GM12878 (cell line): ENCODE results near the gene TSPAN7. TPM values are rescaled to one million over a fixed set of nuclear protein-coding genes. Genes with fewer than 3 reads are reported as not detected.

Experiments used
- ATAC-seq: fragments of 200-7000 bp; cut with Tn5 transposase; 3 replicates; pipeline ENCODE4 v1.9.1; 2020; ENCODE audit warnings: mild to moderate bottlenecking, moderate library complexity
- BruUV-seq: library from RNA; stranded (reverse); fragments of 400-500 nt; replicated peaks from 2 replicates; lab custom pipeline; 2021; lab: Mats Ljungman, UMichigan
- CTCF ChIA-PET: fragments of 300-600 bp; sonication (Branson Sonifier 250); formaldehyde crosslinking; extraction: SDS; loops from one replicate; lab custom pipeline; 2021; ENCODE audit warnings: inconsistent platforms; lab: Yijun Ruan, JAX
- POLR2A ChIA-PET: fragments of 350-600 bp; formaldehyde crosslinking; extraction: SDS; loops from one replicate; lab custom pipeline; 2021; ENCODE audit warnings: inconsistent platforms; lab: Charles Lee
- RAD21 ChIA-PET: fragments of 300-600 bp; sonication (Branson Sonifier 250); formaldehyde crosslinking; loops from one replicate; lab custom pipeline; 2023; ENCODE audit warnings: antibody characterized with exemption; ENCODE audit not compliant: unreplicated experiment; lab: Charles Lee
- SMC1A ChIA-PET: fragments of 300-600 bp; sonication (Branson Sonifier 250); formaldehyde crosslinking; loops from one replicate; lab custom pipeline; 2023; ENCODE audit not compliant: unreplicated experiment, uncharacterized antibody; lab: Charles Lee
- DNase-seq: peaks from one replicate; pipeline ENCODE4 v3.0.0-alpha.2; 2011; ENCODE audit warnings: low read depth, low spot score
- FAIRE-seq: peaks from 3 replicates; lab custom pipeline; 2011; peaks lifted over from hg19 to GRCh38; lab: Jason Lieb, UNC
- H2AFZ ChIP-seq: 2 replicates; pipeline ENCODE4 v1.6.0; 2011; ENCODE audit warnings: low read depth, low read length, control low read depth; ENCODE audit not compliant: control insufficient read depth
- H3K27ac ChIP-seq: 2 replicates; pipeline ENCODE4 v1.5.1; 2011; ENCODE audit warnings: control low read depth; ENCODE audit not compliant: control insufficient read depth, insufficient read depth
- H3K27me3 ChIP-seq, 2 experiments: replicated peaks in 1 of 2; 2 replicates each; pipeline versions ENCODE4 v1.6.0 to v1.6.1; 2011; ENCODE audit warnings: low read length in 1 of 2; ENCODE audit not compliant: control insufficient read depth in 2 of 2, insufficient read depth in 2 of 2
- H3K36me3 ChIP-seq, 2 experiments: 2 replicates each; pipeline ENCODE4 v1.5.1; 2011; ENCODE audit warnings: low read length in 1 of 2; ENCODE audit not compliant: control insufficient read depth in 2 of 2, insufficient read depth in 2 of 2
- H3K4me1 ChIP-seq: 2 replicates; pipeline ENCODE4 v1.6.1; 2011; ENCODE audit warnings: mild to moderate bottlenecking, low read length, moderate library complexity, mixed read lengths; ENCODE audit not compliant: control insufficient read depth, insufficient read depth
- H3K4me2 ChIP-seq: 2 replicates; pipeline ENCODE4 v1.6.0; 2011; ENCODE audit warnings: control low read depth; ENCODE audit not compliant: control insufficient read depth, insufficient read depth
- H3K4me3 ChIP-seq: fragments of 200-600 bp; sonication (generic); 2 replicates; pipeline ENCODE4 v1.5.1; 2016
- H3K79me2 ChIP-seq: 2 replicates; pipeline ENCODE4 v1.6.0; 2011; ENCODE audit warnings: low read length; ENCODE audit not compliant: control insufficient read depth, insufficient read depth
- H3K9ac ChIP-seq: 2 replicates; pipeline ENCODE4 v1.8.0; 2011; ENCODE audit warnings: low read length, control low read depth, mixed read lengths; ENCODE audit not compliant: control insufficient read depth, insufficient read depth
- H3K9me3 ChIP-seq: replicated peaks from 3 replicates; pipeline ENCODE4 v1.5.1; 2011; ENCODE audit warnings: mild to moderate bottlenecking, low read length; ENCODE audit not compliant: control insufficient read depth, insufficient read depth
- H4K20me1 ChIP-seq: 2 replicates; pipeline ENCODE4 v1.6.0; 2011; ENCODE audit not compliant: control insufficient read depth, insufficient read depth
- BHLHE40 ChIP-seq, 2 experiments: fragments of 450-650 bp in 1 of 2; IDR thresholded peaks; 2 replicates each; pipeline ENCODE4 v1.6.1; 2011 to 2017; ENCODE audit warnings: low read depth in 2 of 2, borderline replicate concordance in 1 of 2, improper control_type of control experiment in 1 of 2, low read length in 1 of 2, mild to moderate bottlenecking in 1 of 2
- SPI1 ChIP-seq: IDR thresholded peaks from 2 replicates; pipeline ENCODE4 v1.6.1; 2011; ENCODE audit warnings: low read depth, mild to moderate bottlenecking, low read length, moderate library complexity, borderline replicate concordance; ENCODE audit not compliant: insufficient read depth
- ZNF622 ChIP-seq: fragments of 450-650 bp; IDR thresholded peaks from 2 replicates; pipeline ENCODE4 v1.6.1; 2017; ENCODE audit warnings: mild to moderate bottlenecking, inconsistent platforms
- WGBS: methylation state at CpG from one replicate; pipeline ENCODE4 v1.1.6; 2016; ENCODE audit warnings: low lambda C conversion rate; ENCODE audit not compliant: insufficient replicate concordance, insufficient coverage; ENCODE audit errors: missing lambda C conversion rate; 5-methylcytosine and 5-hydroxymethylcytosine counted together
- in situ Hi-C: fragments of 300-500 bp; cut with MboI; formaldehyde crosslinking; loops from 9 replicates; pipeline ENCODE4 v1.14.3; 2018; ENCODE audit warnings: mixed read lengths
- intact Hi-C: fragments of 100-400 bp; cut with micrococcal nuclease; formaldehyde crosslinking; loops from one replicate; pipeline ENCODE4 v1.14.2; 2022; ENCODE audit not compliant: unreplicated experiment
- polyA plus RNA-seq, 11 experiments: library from polyadenylated mRNA; depleted of rRNA in 4 of 11; unstranded in 6 of 11; stranded (reverse) in 5 of 11; fragments of >200 nt; fragmentation: Nextera tagmentation in 4 of 11; fragmentation: Illumina TruSeq in 1 of 11; extraction: Ambion mirVana in 4 of 11; extraction: Trizol in 1 of 11; gene quantifications; 1 replicate in 1 of 11; 2 replicates in 10 of 11; pipeline versions ENCODE4 v1.2.1 to v1.2.3, GENCODE V29; 2011 to 2016; ENCODE audit warnings: inconsistent platforms in 2 of 11, missing spikeins in 2 of 11, low read depth in 1 of 11
- total RNA-seq, 4 experiments: library from RNA; depleted of rRNA in 3 of 4; stranded (reverse); fragments of >200 nt in 3 of 4; fragmentation: Illumina TruSeq in 1 of 4; extraction: Trizol in 1 of 4; gene quantifications; 2 replicates each; pipeline versions ENCODE4 v1.2.1 to v1.2.3, GENCODE V29; 2013 to 2021
- TF ChIP-seq, protein P1 (sequence below): fragments of 450-650 bp; IDR thresholded peaks from 2 replicates; pipeline ENCODE4 v1.6.1; 2018; ENCODE audit warnings: borderline replicate concordance, mild to moderate bottlenecking; ENCODE audit not compliant: partially characterized antibody
- TF ChIP-seq, protein P2 (sequence below): fragments of 450-650 bp; IDR thresholded peaks from 2 replicates; pipeline ENCODE4 v1.6.1; 2017; ENCODE audit warnings: low read depth, mild to moderate bottlenecking, moderate library complexity

Gene TSPAN7
- total and polyA plus RNA-seq, 10 of the 15 experiments (the other 5 are each of a cell fraction or from before 2014, with no cell fraction given) = 0.04 to 0.77 (median 0.14) TPM; not detected in 4

DNA sequence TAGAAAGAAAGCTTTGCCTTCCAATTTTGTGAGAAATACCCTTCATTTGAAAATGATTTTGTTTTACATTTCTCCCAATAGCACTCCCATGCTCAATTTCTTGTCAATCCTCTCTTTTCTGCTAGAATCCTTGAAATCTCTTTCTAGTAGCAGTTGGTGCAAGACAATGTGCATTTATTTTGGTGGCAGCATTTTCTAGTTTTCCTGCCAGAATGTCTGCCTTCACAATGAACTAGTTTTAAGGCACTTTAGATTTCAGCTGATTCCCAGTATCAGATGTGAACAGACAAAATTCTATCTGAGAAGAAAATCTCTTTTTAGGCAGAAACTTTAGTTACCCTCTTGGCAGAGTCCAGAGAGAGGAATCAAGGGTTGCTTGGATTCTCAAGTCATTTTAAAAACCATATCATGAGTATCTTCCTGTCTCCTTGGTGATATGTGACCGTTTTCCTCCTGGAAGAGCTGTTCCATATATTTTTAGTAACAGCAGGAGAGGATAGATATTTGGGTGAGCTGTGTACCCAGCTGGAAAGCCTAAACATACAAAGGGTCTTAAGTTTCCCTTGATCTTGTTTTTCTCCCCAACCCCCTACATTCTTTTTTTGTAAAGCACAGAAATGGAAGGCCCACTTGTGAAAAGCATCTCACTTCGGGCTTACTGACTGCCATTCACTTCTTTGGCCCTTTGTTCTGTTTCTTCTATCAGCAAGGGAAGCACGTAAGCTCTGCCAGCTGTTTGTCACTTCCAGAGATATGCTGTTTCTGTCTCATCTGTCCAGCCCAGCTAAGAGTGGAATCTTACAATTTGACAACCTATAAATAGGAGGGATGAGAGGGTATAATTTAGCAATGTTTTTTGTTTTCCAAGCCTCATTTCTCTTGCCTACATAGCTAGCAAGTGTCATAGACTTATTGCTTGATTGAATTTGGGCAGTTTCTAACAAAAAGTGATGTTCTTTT is 38.7 kb downstream of the TSPAN7 start:
- ChIA-PET SMC1A (no interaction called here), CTCF (interaction anchor here (1.0 to 1.4 kb wide), 2 partner anchors 13 to 129 kb away, joined by 3 read pairs; no protein-coding TSS in a partner anchor), POLR2A (no interaction called here), RAD21 (no interaction called here)
- H3K4me1 ChIP-seq = no peaks in the 10 kb centered on the region
- H3K9ac ChIP-seq = no peak overlapping the region
- no peak overlapping the region for H3K4me3 ChIP-seq
- no peak overlapping the region for H3K27ac ChIP-seq
- FAIRE-seq = no peak
- H4K20me1 ChIP-seq = no peaks in the 10 kb centered on the region
- 0% methylated on average over 3 of the region's 3 CpGs for WGBS
- no peaks in the 10 kb centered on the region; a peak in 1 of 4 replicates for H3K27me3 ChIP-seq
- no TSS peak for BruUV-seq
- intact Hi-C loops (no loop called here), in situ Hi-C loops (no loop called here)
- no peak overlapping the region for H2AFZ ChIP-seq
- TF ChIP-seq SPI1 = no peak
- TF ChIP-seq, protein P1, sequence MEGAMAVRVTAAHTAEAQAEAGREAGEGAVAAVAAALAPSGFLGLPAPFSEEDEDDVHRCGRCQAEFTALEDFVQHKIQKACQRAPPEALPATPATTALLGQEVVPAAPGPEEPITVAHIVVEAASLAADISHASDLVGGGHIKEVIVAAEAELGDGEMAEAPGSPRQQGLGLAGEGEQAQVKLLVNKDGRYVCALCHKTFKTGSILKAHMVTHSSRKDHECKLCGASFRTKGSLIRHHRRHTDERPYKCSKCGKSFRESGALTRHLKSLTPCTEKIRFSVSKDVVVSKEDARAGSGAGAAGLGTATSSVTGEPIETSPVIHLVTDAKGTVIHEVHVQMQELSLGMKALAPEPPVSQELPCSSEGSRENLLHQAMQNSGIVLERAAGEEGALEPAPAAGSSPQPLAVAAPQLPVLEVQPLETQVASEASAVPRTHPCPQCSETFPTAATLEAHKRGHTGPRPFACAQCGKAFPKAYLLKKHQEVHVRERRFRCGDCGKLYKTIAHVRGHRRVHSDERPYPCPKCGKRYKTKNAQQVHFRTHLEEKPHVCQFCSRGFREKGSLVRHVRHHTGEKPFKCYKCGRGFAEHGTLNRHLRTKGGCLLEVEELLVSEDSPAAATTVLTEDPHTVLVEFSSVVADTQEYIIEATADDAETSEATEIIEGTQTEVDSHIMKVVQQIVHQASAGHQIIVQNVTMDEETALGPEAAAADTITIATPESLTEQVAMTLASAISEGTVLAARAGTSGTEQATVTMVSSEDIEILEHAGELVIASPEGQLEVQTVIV = no peak
- TF ChIP-seq, protein P2, sequence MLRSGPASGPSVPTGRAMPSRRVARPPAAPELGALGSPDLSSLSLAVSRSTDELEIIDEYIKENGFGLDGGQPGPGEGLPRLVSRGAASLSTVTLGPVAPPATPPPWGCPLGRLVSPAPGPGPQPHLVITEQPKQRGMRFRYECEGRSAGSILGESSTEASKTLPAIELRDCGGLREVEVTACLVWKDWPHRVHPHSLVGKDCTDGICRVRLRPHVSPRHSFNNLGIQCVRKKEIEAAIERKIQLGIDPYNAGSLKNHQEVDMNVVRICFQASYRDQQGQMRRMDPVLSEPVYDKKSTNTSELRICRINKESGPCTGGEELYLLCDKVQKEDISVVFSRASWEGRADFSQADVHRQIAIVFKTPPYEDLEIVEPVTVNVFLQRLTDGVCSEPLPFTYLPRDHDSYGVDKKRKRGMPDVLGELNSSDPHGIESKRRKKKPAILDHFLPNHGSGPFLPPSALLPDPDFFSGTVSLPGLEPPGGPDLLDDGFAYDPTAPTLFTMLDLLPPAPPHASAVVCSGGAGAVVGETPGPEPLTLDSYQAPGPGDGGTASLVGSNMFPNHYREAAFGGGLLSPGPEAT = no peak
- TF ChIP-seq BHLHE40 (IDR thresholded peaks at IDR 0.05; ENCODE audit: borderline replicate concordance in 1 of 2, low read depth in 2 of 2, low read length in 1 of 2) = no peak
- no peak for TF ChIP-seq ZNF622
- no peaks in the 10 kb centered on the region for H3K36me3 ChIP-seq
- H3K9me3 ChIP-seq = no peaks in the 10 kb centered on the region
- no peak for DNase-seq
- H3K79me2 ChIP-seq = no peaks in the 10 kb centered on the region
- no peak for ATAC-seq
- no peak overlapping the region for H3K4me2 ChIP-seq
